IMR-90 (cell line): ENCODE data around the gene ITGB2. TPM values are rescaled to one million over a fixed set of nuclear protein-coding genes. Genes with fewer than 3 reads are reported as not detected.

Experiments used
- ATAC-seq: fragments of 200-7000 bp; cut with Tn5 transposase; 2 replicates; pipeline ENCODE4 v1.9.1; 2020; ENCODE audit warnings: low read depth, mild to moderate bottlenecking, moderate library complexity
- BruUV-seq: library from RNA; stranded (reverse); fragments of 400-500 nt; replicated peaks from 2 replicates; lab custom pipeline; 2021; lab: Mats Ljungman, UMichigan
- CTCF ChIA-PET: fragments of 300-600 bp; formaldehyde crosslinking; extraction: SDS; loops from one replicate; lab custom pipeline; 2021; ENCODE audit warnings: antibody characterized with exemption; lab: Yijun Ruan, JAX
- POLR2A ChIA-PET: fragments of 300-600 bp; sonication (Branson Sonifier 250); formaldehyde crosslinking; loops from one replicate; lab custom pipeline; 2022; ENCODE audit warnings: antibody characterized with exemption; ENCODE audit not compliant: unreplicated experiment; lab: Charles Lee
- DNase-seq: peaks from one replicate; pipeline ENCODE4 v3.0.0; 2013
- H2AFZ ChIP-seq: replicated peaks from 2 replicates; pipeline ENCODE3; 2013; ENCODE audit warnings: low read length, mild to moderate bottlenecking; ENCODE audit not compliant: poor library complexity
- H2AK5ac ChIP-seq: 2 replicates; pipeline ENCODE4 v1.6.1; 2013; ENCODE audit warnings: low read depth, low read length, inconsistent platforms
- H2AK9ac ChIP-seq: replicated peaks from 2 replicates; pipeline ENCODE3; 2013; ENCODE audit warnings: mild to moderate bottlenecking, low read depth, low read length, moderate library complexity; ENCODE audit not compliant: poor library complexity
- H2BK120ac ChIP-seq: 2 replicates; pipeline ENCODE4 v1.6.1; 2013; ENCODE audit warnings: low read depth, low read length, inconsistent platforms
- H2BK15ac ChIP-seq: 3 replicates; pipeline ENCODE4 v1.6.1; 2013; ENCODE audit warnings: low read depth, low read length, inconsistent platforms
- H2BK20ac ChIP-seq: 2 replicates; pipeline ENCODE4 v1.6.1; 2013; ENCODE audit warnings: low read depth, mild to moderate bottlenecking, inconsistent platforms, low read length, moderate library complexity
- H2BK5ac ChIP-seq: 2 replicates; pipeline ENCODE4 v1.6.1; 2013; ENCODE audit warnings: mild to moderate bottlenecking, low read depth, low read length, inconsistent platforms; ENCODE audit not compliant: poor library complexity, severe bottlenecking
- H3K14ac ChIP-seq: replicated peaks from 2 replicates; pipeline ENCODE4 v1.6.1; 2013; ENCODE audit warnings: low read depth, low read length, inconsistent platforms
- H3K18ac ChIP-seq: 2 replicates; pipeline ENCODE4 v1.6.1; 2013; ENCODE audit warnings: low read depth, low read length, control low read depth
- H3K23ac ChIP-seq: 2 replicates; pipeline ENCODE4 v1.6.1; 2013; ENCODE audit warnings: low read depth, low read length, inconsistent platforms
- H3K27ac ChIP-seq: 2 replicates; pipeline ENCODE4 v1.5.1; 2013; ENCODE audit warnings: mild to moderate bottlenecking, control low read depth, low read length; ENCODE audit not compliant: insufficient read depth
- H3K27me3 ChIP-seq: 2 replicates; pipeline ENCODE4 v1.6.1; 2013; ENCODE audit warnings: low read length; ENCODE audit not compliant: control insufficient read depth, insufficient read depth
- H3K36me3 ChIP-seq: 2 replicates; pipeline ENCODE4 v1.6.1; 2013; ENCODE audit warnings: low read length, mixed read lengths; ENCODE audit not compliant: control insufficient read depth, insufficient read depth
- H3K4ac ChIP-seq: 2 replicates; pipeline ENCODE4 v1.6.1; 2013; ENCODE audit warnings: low read depth, low read length, inconsistent platforms
- H3K4me1 ChIP-seq: 2 replicates; pipeline ENCODE4 v1.6.1; 2013; ENCODE audit warnings: low read length, mixed read lengths; ENCODE audit not compliant: control insufficient read depth, insufficient read depth
- H3K4me2 ChIP-seq: 2 replicates; pipeline ENCODE4 v1.6.1; 2013; ENCODE audit warnings: low read depth, mild to moderate bottlenecking, control low read depth, low read length, moderate library complexity
- H3K4me3 ChIP-seq: 2 replicates; pipeline ENCODE4 v1.5.1; 2013; ENCODE audit warnings: low read depth, mild to moderate bottlenecking, control low read depth, low read length, moderate library complexity; ENCODE audit not compliant: insufficient read depth
- H3K56ac ChIP-seq: 2 replicates; pipeline ENCODE4 v1.6.1; 2013; ENCODE audit warnings: low read length, inconsistent platforms; ENCODE audit not compliant: insufficient read depth; ENCODE audit errors: extremely low read depth
- H3K79me1 ChIP-seq, 2 experiments: 2 replicates each; pipeline ENCODE4 v1.6.1; 2013; ENCODE audit warnings: low read length in 2 of 2, inconsistent platforms in 1 of 2, low read depth in 1 of 2
- H3K9ac ChIP-seq: 2 replicates; pipeline ENCODE4 v1.6.1; 2013; ENCODE audit warnings: low read depth, low read length, control low read depth
- H3K9me1 ChIP-seq: 2 replicates; pipeline ENCODE4 v1.6.1; 2013; ENCODE audit warnings: low read length, inconsistent platforms; ENCODE audit not compliant: insufficient read depth
- H3K9me3 ChIP-seq: 2 replicates; pipeline ENCODE4 v1.6.1; 2013; ENCODE audit warnings: low read length; ENCODE audit not compliant: control insufficient read depth, insufficient read depth
- H4K20me1 ChIP-seq: 2 replicates; pipeline ENCODE4 v1.6.1; 2013; ENCODE audit warnings: low read length, inconsistent platforms; ENCODE audit not compliant: insufficient read depth
- H4K5ac ChIP-seq: 2 replicates; pipeline ENCODE4 v1.6.1; 2013; ENCODE audit warnings: mild to moderate bottlenecking, low read depth, low read length, control low read depth
- H4K8ac ChIP-seq, 2 experiments: 2 replicates each; pipeline ENCODE4 v1.6.1; 2013; ENCODE audit warnings: low read depth in 2 of 2, low read length in 2 of 2, control low read depth in 1 of 2, inconsistent platforms in 1 of 2
- H4K91ac ChIP-seq: 2 replicates; pipeline ENCODE4 v1.6.1; 2013; ENCODE audit warnings: low read depth, low read length, inconsistent platforms; ENCODE audit not compliant: insufficient read depth
- BHLHE40 ChIP-seq: fragments of 150-350 bp; IDR thresholded peaks from 2 replicates; pipeline ENCODE4 v1.6.1; 2016; ENCODE audit warnings: mild to moderate bottlenecking, low read depth, low read length
- CEBPB ChIP-seq: IDR thresholded peaks from 2 replicates; pipeline ENCODE4 v1.6.1; 2012; ENCODE audit warnings: low read depth, low read length, improper control_type of control experiment
- CHD1 ChIP-seq: IDR thresholded peaks from 2 replicates; pipeline ENCODE4 v1.6.1; 2012; ENCODE audit warnings: low read depth, low read length, improper control_type of control experiment
- CTCF ChIP-seq: conservative IDR thresholded peaks from 2 replicates; pipeline ENCODE4 v1.5.1; 2012; ENCODE audit warnings: mild to moderate bottlenecking, low read depth, low read length, improper control_type of control experiment
- ELK1 ChIP-seq: fragments of 150-350 bp; IDR thresholded peaks from 2 replicates; pipeline ENCODE4 v1.6.1; 2016; ENCODE audit warnings: low read depth, mild to moderate bottlenecking, low read length, moderate library complexity, borderline replicate concordance
- FOS ChIP-seq: fragments of 150-350 bp; IDR thresholded peaks from 2 replicates; pipeline ENCODE4 v1.6.1; 2016; ENCODE audit warnings: low read depth, low read length
- MAFK ChIP-seq: IDR thresholded peaks from 2 replicates; pipeline ENCODE4 v1.6.1; 2012; ENCODE audit warnings: low read depth, low read length, improper control_type of control experiment
- MAZ ChIP-seq: IDR thresholded peaks from 2 replicates; pipeline ENCODE4 v1.6.1; 2012; ENCODE audit warnings: low read depth, mild to moderate bottlenecking, low read length, improper control_type of control experiment, moderate library complexity, borderline replicate concordance
- MXI1 ChIP-seq: IDR thresholded peaks from 2 replicates; pipeline ENCODE4 v1.6.1; 2012; ENCODE audit warnings: low read depth, mild to moderate bottlenecking, low read length, moderate library complexity, borderline replicate concordance
- POLR2A ChIP-seq: IDR thresholded peaks from 2 replicates; pipeline ENCODE4 v1.6.1; 2012; ENCODE audit warnings: mild to moderate bottlenecking, low read depth, low read length
- RAD21 ChIP-seq: IDR thresholded peaks from 2 replicates; pipeline ENCODE4 v1.6.1; 2012; ENCODE audit warnings: low read length, improper control_type of control experiment
- RCOR1 ChIP-seq: IDR thresholded peaks from 2 replicates; pipeline ENCODE4 v1.6.1; 2012; ENCODE audit warnings: mild to moderate bottlenecking, low read length, improper control_type of control experiment; ENCODE audit not compliant: insufficient replicate concordance
- RFX5 ChIP-seq: IDR thresholded peaks from 2 replicates; pipeline ENCODE4 v1.8.0; 2012; ENCODE audit warnings: low read depth, mild to moderate bottlenecking, low read length, moderate library complexity
- SMC3 ChIP-seq: fragments of 150-350 bp; IDR thresholded peaks from 2 replicates; pipeline ENCODE4 v1.6.1; 2016; ENCODE audit warnings: low read depth, mild to moderate bottlenecking, antibody characterized with exemption, low read length, moderate library complexity
- USF2 ChIP-seq: fragments of 150-350 bp; IDR thresholded peaks from 2 replicates; pipeline ENCODE4 v1.6.1; 2017; ENCODE audit warnings: mild to moderate bottlenecking, antibody characterized with exemption, low read length, low read depth
- WGBS, 2 experiments: methylation state at CpG; one replicate each; pipeline versions ENCODE4 v1.1.5 to v1.1.7; 2013; ENCODE audit warnings: missing lambda C conversion rate in 2 of 2; ENCODE audit not compliant: insufficient read length in 1 of 2; ENCODE audit errors: extremely low coverage in 2 of 2; 5-methylcytosine and 5-hydroxymethylcytosine counted together
- dilution Hi-C: fragments of 300-500 bp; cut with HindIII; formaldehyde crosslinking; loops from one replicate; pipeline ENCODE4 v1.14.3; 2018; ENCODE audit warnings: low sequenced_read_pairs; ENCODE audit not compliant: unreplicated experiment
- in situ Hi-C: fragments of 300-500 bp; cut with MboI; formaldehyde crosslinking; loops from 3 replicates; pipeline ENCODE4 v1.14.3; 2019; ENCODE audit warnings: low sequenced_read_pairs, inconsistent platforms, mixed read lengths
- intact Hi-C: fragments of 100-400 bp; cut with micrococcal nuclease; formaldehyde crosslinking; loops from 2 replicates; pipeline ENCODE4 v1.10.0; 2022
- polyA plus RNA-seq, 3 experiments: library from polyadenylated mRNA; depleted of rRNA; stranded (reverse); fragments of >200 nt; gene quantifications; 2 replicates each; pipeline ENCODE4 v1.2.3, GENCODE V29; 2012; ENCODE audit warnings: low replicate concordance in 1 of 3
- total RNA-seq: library from RNA; depleted of rRNA; stranded (reverse); fragments of >200 nt; gene quantifications from 2 replicates; pipeline ENCODE4 v1.2.3, GENCODE V29; 2012

The ITGB2 gene
- total and polyA plus RNA-seq, 2 of the 4 experiments (the other 2 are of a cell fraction) = 0.14 TPM; not detected in 1

- Histone ChIP-seq H3K9me1 (peaks cover 13% of the 10 kb centered on the region), H2BK20ac (peak overlapping the region; percentile 82; the same call in 1 of the 2 replicates), H3K27ac (no peak overlapping the region; the same call in 1 of the 2 replicates), H3K27me3 (no peaks in the 10 kb centered on the region), H3K14ac (peak overlapping the region; percentile 74), H3K4me1 (peaks cover 18% of the 10 kb centered on the region), H4K5ac (peak overlapping the region; percentile 29; the same call in 1 of the 2 replicates), H2BK120ac (peak overlapping the region; percentile 49; the same call in 1 of the 2 replicates), H3K36me3 (peaks cover 21% of the 10 kb centered on the region), H3K9me3 (peaks cover 5% of the 10 kb centered on the region; the same call in 1 of the 2 replicates), H3K4me3 (no peak overlapping the region), H2AK5ac (peak overlapping the region; percentile 86), H3K79me1 (peaks cover 27 to 64% of the 10 kb centered on the region in 2 experiments), H2AFZ (no peak overlapping the region), H2BK5ac (peak overlapping the region; percentile 16), H4K20me1 (peaks cover 3% of the 10 kb centered on the region), H4K8ac (peak overlapping the region; percentile 34 to 64; a peak in 2 of 4 replicates), H4K91ac (peak overlapping the region; percentile 24; the same call in 1 of the 2 replicates), H3K4ac (peak overlapping the region; percentile 93), H3K56ac (no peak overlapping the region), H3K9ac (no peak overlapping the region), H2BK15ac (peak overlapping the region; percentile 38; the same call in 1 of the 3 replicates), H3K18ac (no peak overlapping the region; the same call in 1 of the 2 replicates), H3K4me2 (no peak overlapping the region), H2AK9ac (no peak overlapping the region), H3K23ac (0 out of 2 replicates have a peak overlapping the region, but pooled peaks have one; percentile 33)
- intact Hi-C loops (loop anchor here (5.0 kb wide), 1 partner anchor 173 kb away; no protein-coding TSS in a partner anchor), dilution Hi-C loops (no loop called here), in situ Hi-C loops (no loop called here)
- ATAC-seq (no peak), DNase-seq (no peak)
- no TSS peak for BruUV-seq
- POLR2A ChIA-PET = no interaction called here
- whole genome bisulfite sequencing, 2 experiments = 96% methylated on average over 3 of the region's 12 CpGs; no CpG with 5 or more reads in 1 of the 2 experiments
- CTCF ChIA-PET = interaction anchor here (1.0 to 3.1 kb wide), 3 partner anchors 164 to 173 kb away, joined by 3 to 16 read pairs (median 8); no protein-coding TSS in a partner anchor
- no peak for TF ChIP-seq SMC3
- TF ChIP-seq CHD1 = no peak
- no peak for TF ChIP-seq ELK1
- no peak for TF ChIP-seq USF2
- TF ChIP-seq RFX5 = no peak
- TF ChIP-seq FOS = no peak
- TF ChIP-seq RCOR1 = no peak
- TF ChIP-seq MXI1 = no peak
- no peak for TF ChIP-seq CEBPB
- no peak for TF ChIP-seq MAFK
- no peak; the same call in 1 of the 2 replicates for TF ChIP-seq POLR2A
- no peak for TF ChIP-seq CTCF
- no peak for TF ChIP-seq BHLHE40
- no peak for TF ChIP-seq RAD21
- TF ChIP-seq MAZ = no peak
Measured at GRCh38 chr21:44964381-44964780, 43.7 kb upstream of the ITGB2 start.
